HG02610 (cell line): Measurements from ENCODE around the gene ZNF677.
A peak's percentile ranks its signal among the peaks of the same experiment; 100 is the strongest.
"Not testable (repeated sequence)": the region's sequence is repeated elsewhere in the genome, so short reads cannot be mapped to it uniquely, and the experiment has no call there.

Experiments used
- ATAC-seq: cut with Tn5 transposase; IDR thresholded peaks from one replicate; pipeline ENCODE4 v1.9.1; 2021; ENCODE audit warnings: mild to moderate bottlenecking, moderate library complexity; ENCODE audit not compliant: unreplicated experiment

The ZNF677 gene

DNA sequence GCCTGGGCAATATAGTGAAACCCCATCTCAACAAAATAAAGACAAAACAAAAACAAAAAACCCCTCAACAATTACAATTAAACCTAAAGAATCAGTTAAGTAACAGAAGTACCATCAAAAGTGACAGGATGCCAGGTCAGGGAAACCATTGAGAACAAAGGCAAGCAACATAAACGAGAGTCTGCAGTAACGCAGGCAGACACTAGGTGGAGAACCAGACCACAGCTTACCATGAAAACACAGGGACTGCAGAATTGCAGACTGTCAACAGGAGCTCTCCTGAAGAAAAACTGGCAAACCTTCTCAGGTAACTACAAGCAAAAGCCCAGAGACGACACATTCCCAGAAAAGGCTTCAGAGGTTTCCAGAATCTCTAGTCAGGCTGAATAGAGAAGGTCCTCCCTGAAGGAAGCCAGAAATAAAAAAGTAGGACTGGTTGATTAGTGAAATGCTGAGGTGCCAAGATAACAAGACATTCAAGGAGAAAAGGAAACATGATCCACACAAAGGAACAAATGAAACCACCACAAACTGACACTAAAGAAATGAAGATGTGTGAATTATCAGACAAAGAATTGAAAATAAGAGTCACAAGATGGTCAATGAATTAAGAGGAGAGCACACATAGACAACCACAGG, 59.3 kb downstream of the ZNF677 start:
- ATAC-seq = no peak

- no peak for ATAC-seq
These were observed 61.0 kb downstream of the ZNF677 start for GRCh38 chr19:53193535-53194222.

DNA sequence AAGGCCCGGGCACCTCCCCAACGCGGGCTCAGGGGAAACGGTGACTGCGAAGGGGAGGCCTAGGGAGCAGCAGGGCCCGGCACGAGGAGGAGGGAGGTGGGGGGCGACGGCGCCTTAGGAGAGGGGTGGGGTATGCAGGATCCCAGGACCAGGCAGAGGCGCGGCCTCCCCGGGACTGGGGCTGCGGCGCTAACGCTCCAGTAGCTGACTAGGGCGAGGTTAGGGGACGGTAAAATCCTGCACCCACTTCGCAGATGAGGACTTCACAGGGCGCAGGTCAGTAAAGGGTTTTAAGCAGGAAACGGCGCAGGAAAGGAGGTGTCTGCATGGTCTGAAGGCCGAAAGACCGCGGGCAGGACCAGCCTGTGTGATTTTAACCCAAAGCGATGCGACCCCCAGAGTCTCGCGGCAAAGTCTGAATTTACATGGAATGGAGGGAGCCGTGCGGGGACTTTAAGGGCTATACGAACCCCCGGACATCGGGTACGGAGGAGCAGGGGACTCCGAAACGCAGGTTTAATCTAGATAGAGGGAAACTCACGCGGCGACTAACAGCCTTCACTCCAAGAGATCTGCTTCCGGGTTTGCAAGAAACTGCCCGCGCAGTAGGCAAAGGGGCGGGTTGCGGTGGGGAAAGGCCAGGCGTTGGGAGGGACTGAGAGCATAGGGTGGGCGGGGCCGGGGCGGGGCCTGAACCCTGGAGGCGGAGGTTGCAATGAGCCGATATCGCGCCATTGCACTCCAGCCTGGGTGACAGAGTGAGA, 61.7 kb downstream of the ZNF677 start, which contains the start of gene ZNF665:
Gene ZNF665 (minus strand): TSS at position 588 of the 764 bp plus-strand sequence. CDS start 10,460 bp downstream, outside the sequence.
- peak; percentile 66 for ATAC-seq

GRCh38 chr19:53190253-53190652, 64.4 kb downstream of the ZNF677 start:
- ATAC-seq = no peak

DNA sequence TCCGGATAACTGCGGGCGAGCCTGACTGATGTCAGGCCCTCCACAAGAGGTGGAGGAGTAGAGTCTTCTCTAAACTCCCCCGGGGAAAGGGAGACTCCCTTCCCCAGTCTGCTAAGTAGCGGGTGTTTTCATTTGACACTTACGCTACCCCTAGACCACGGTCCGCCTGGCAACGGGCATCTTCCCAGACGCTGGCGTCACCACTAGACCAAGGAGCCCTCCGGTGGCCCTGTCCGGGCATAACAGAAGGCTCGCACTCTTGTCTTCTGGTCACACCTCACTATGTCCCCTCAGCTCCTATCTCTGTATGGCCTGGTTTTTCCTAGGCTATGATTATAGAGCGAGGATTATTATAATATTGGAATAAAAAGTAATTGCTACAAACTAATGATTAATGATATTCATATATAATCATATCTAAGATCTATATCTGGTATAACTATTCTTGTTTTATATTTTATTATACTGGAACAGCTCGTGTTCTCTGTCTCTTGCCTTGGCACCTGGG, 64.9 kb downstream of the ZNF677 start:
- ATAC-seq = not testable (repeated sequence)
